Thoracic aorta (tissue), 2 donors: ENCODE measurements around the gene UNC13B. TPM values are rescaled to one million over a fixed set of nuclear protein-coding genes. Genes with fewer than 3 reads are reported as not detected.

Source experiments
- ATAC-seq: fragments of 150-250 bp; one replicate; pipeline ENCODE4 v1.8.0; 2017; ENCODE audit warnings: low read depth; ENCODE audit not compliant: insufficient number of reproducible peaks, low FRiP score
- DNase-seq: peaks from one replicate; pipeline ENCODE4 v3.0.0-alpha.2; 2020; ENCODE audit warnings: low spot score
- H3K27ac ChIP-seq, 2 donors: fragments of 200-600 bp; sonication (generic); 1 replicate in 1 of 2; 2 replicates in 1 of 2; pipeline ENCODE4 v1.5.1; 2016; ENCODE audit warnings: mild to moderate bottlenecking in 2 of 2, moderate library complexity in 2 of 2
- H3K27me3 ChIP-seq: fragments of 200-600 bp; sonication (generic); replicated peaks from 2 replicates; pipeline ENCODE4 v1.6.0; 2016; ENCODE audit warnings: mild to moderate bottlenecking; ENCODE audit not compliant: insufficient read depth
- H3K36me3 ChIP-seq: fragments of 200-600 bp; sonication (generic); one replicate; pipeline ENCODE4 v1.5.1; 2016
- H3K4me1 ChIP-seq, 2 donors: fragments of 200-600 bp; sonication (generic); 1 replicate in 1 of 2; 2 replicates in 1 of 2; pipeline versions ENCODE4 v1.5.1 to v1.6.0; 2016; ENCODE audit warnings: low read depth in 2 of 2, mild to moderate bottlenecking in 1 of 2; ENCODE audit not compliant: control insufficient read depth in 1 of 2
- H3K4me3 ChIP-seq: fragments of 200-600 bp; sonication (generic); 2 replicates; pipeline ENCODE4 v1.5.1; 2016; ENCODE audit warnings: mild to moderate bottlenecking
- H3K9me3 ChIP-seq: fragments of 200-600 bp; sonication (generic); 2 replicates; pipeline ENCODE4 v1.5.1; 2016
- CTCF ChIP-seq: fragments of 200-600 bp; sonication (generic); IDR thresholded peaks from one replicate; pipeline ENCODE4 v1.5.1; 2019; ENCODE audit warnings: antibody characterized with exemption
- total RNA-seq, 2 donors: library from RNA; depleted of rRNA; stranded (reverse); fragments of >200 nt; gene quantifications; one replicate each; pipeline versions ENCODE4 v1.1.0 to v1.2.3, GENCODE V29; 2016

The UNC13B gene
- total RNA-seq, 2 donors from 2014 or later, result 38.1 to 47.4 TPM

- H3K36me3 ChIP-seq, result peaks cover 62% of the 10 kb centered on the region
- H3K4me1 ChIP-seq, result no peaks in the 10 kb centered on the region
- H3K27ac ChIP-seq, result no peak overlapping the region
- no peaks in the 10 kb centered on the region for H3K27me3 ChIP-seq
- TF ChIP-seq CTCF, result no peak
- DNase-seq (no peak), ATAC-seq (no peak)
- H3K4me3 ChIP-seq, result no peak overlapping the region
- no peaks in the 10 kb centered on the region for H3K9me3 ChIP-seq
Measured at GRCh38 chr9:35396560-35397215, 234.9 kb downstream of the UNC13B start.

GRCh38 chr9:35397216-35397698 is 235.4 kb downstream of the UNC13B start:
- ATAC-seq, result no peak
- Histone ChIP-seq H3K4me3 (no peak overlapping the region), H3K27ac (no peak overlapping the region), H3K27me3 (no peaks in the 10 kb centered on the region), H3K9me3 (no peaks in the 10 kb centered on the region), H3K4me1 (no peaks in the 10 kb centered on the region), H3K36me3 (peaks cover 61% of the 10 kb centered on the region)
- DNase-seq, result no peak
- TF ChIP-seq CTCF, result no peak

- ATAC-seq, result no peak
Measured at GRCh38 chr9:35397923-35398322, 236.1 kb downstream of the UNC13B start.

GRCh38 chr9:35398651-35399335 is 237.0 kb downstream of the UNC13B start:
- no peaks in the 10 kb centered on the region for H3K4me1 ChIP-seq
- ATAC-seq (no peak), DNase-seq (no peak)
- no peaks in the 10 kb centered on the region for H3K9me3 ChIP-seq
- no peaks in the 10 kb centered on the region for H3K27me3 ChIP-seq
- TF ChIP-seq CTCF, result no peak
- H3K27ac ChIP-seq, result no peak overlapping the region
- H3K4me3 ChIP-seq, result no peak overlapping the region
- H3K36me3 ChIP-seq, result peaks cover 63% of the 10 kb centered on the region

More at GRCh38 chr9:35397923-35398322, 236.1 kb downstream of the UNC13B start:
- no peak for DNase-seq
- Histone ChIP-seq H3K27me3 (no peaks in the 10 kb centered on the region), H3K27ac (no peak overlapping the region), H3K4me1 (no peaks in the 10 kb centered on the region), H3K4me3 (no peak overlapping the region), H3K9me3 (no peaks in the 10 kb centered on the region), H3K36me3 (peaks cover 63% of the 10 kb centered on the region)
- TF ChIP-seq CTCF, result no peak

- Histone ChIP-seq H3K4me3 (no peak overlapping the region), H3K36me3 (peaks cover 32% of the 10 kb centered on the region), H3K27me3 (no peaks in the 10 kb centered on the region), H3K4me1 (no peaks in the 10 kb centered on the region), H3K9me3 (no peaks in the 10 kb centered on the region), H3K27ac (no peak overlapping the region)
- ATAC-seq, result no peak
- DNase-seq, result no peak
- TF ChIP-seq CTCF, result no peak
Measured at GRCh38 chr9:35404865-35405264, 243.1 kb downstream of the UNC13B start.
